Neural cell (in vitro differentiated cells): ENCODE data around the gene GRID1. TPM values are rescaled to one million over a fixed set of nuclear protein-coding genes. Genes with fewer than 3 reads are reported as not detected.

Experiments used
- H2AFZ ChIP-seq: fragments of 200-600, 300-800 bp; sonication (generic), shearing (Covaris generic); 2 replicates; pipeline ENCODE4 v1.6.0; 2014; ENCODE audit warnings: low read depth, mild to moderate bottlenecking, antibody characterized with exemption, low read length, moderate library complexity
- H3F3A ChIP-seq: fragments of 200-600 bp; shearing (Covaris generic); 2 replicates; pipeline ENCODE4 v1.6.1; 2016; ENCODE audit warnings: mild to moderate bottlenecking, moderate library complexity, mixed read lengths, antibody characterized with exemption, low read length; ENCODE audit not compliant: insufficient read depth, poor library complexity, severe bottlenecking
- H3K27ac ChIP-seq: fragments of 200-600, 300-800 bp; sonication (generic), shearing (Covaris generic); 2 replicates; pipeline ENCODE4 v1.5.1; 2014; ENCODE audit warnings: mild to moderate bottlenecking, low read length, moderate library complexity
- H3K27me3 ChIP-seq: fragments of 300-800, 200-600 bp; sonication (generic), shearing (Covaris generic); 2 replicates; pipeline ENCODE4 v1.6.0; 2014; ENCODE audit warnings: mild to moderate bottlenecking, low read depth, low read length, moderate library complexity; ENCODE audit not compliant: insufficient read depth
- H3K36me3 ChIP-seq: fragments of 300-800, 200-600 bp; sonication (generic), shearing (Covaris generic); 2 replicates; pipeline ENCODE4 v1.5.1; 2014; ENCODE audit warnings: mild to moderate bottlenecking, antibody characterized with exemption, low read length, moderate library complexity; ENCODE audit not compliant: insufficient read depth
- H3K4me2 ChIP-seq: fragments of 300-800, 200-600 bp; sonication (generic), shearing (Covaris generic); 2 replicates; pipeline ENCODE4 v1.6.0; 2014; ENCODE audit warnings: mild to moderate bottlenecking, low read length
- H3K4me3 ChIP-seq: fragments of 300-800, 200-600 bp; sonication (generic), shearing (Covaris generic); 2 replicates; pipeline ENCODE4 v1.5.1; 2014; ENCODE audit warnings: mild to moderate bottlenecking, low read length, moderate library complexity
- H3K79me2 ChIP-seq: fragments of 200-600 bp; shearing (Covaris generic); replicated peaks from 2 replicates; pipeline ENCODE4 v1.6.0; 2014; ENCODE audit warnings: mild to moderate bottlenecking, low read length, moderate library complexity; ENCODE audit not compliant: insufficient read depth
- H3K9ac ChIP-seq: fragments of 300-800, 200-600 bp; sonication (generic), shearing (Covaris generic); 2 replicates; pipeline ENCODE4 v1.6.1; 2016; ENCODE audit warnings: mild to moderate bottlenecking, low read length, mixed read lengths
- H3K9me2 ChIP-seq: fragments of 200-600 bp; shearing (Covaris generic); 2 replicates; pipeline ENCODE4 v1.6.1; 2016; ENCODE audit warnings: mild to moderate bottlenecking, low read length, mixed read lengths; ENCODE audit not compliant: insufficient read depth
- H3K9me3 ChIP-seq: fragments of 200-600, 300-800 bp; sonication (generic), shearing (Covaris generic); 2 replicates; pipeline ENCODE4 v1.6.1; 2016; ENCODE audit warnings: mild to moderate bottlenecking, mixed run types, low read length, moderate library complexity, mixed read lengths
- H4K20me1 ChIP-seq: fragments of 200-600 bp; shearing (Covaris generic); 2 replicates; pipeline ENCODE4 v1.6.1; 2016; ENCODE audit warnings: mild to moderate bottlenecking, mixed run types; ENCODE audit not compliant: insufficient read depth
- EP300 ChIP-seq: fragments of 450-650 bp; conservative IDR thresholded peaks from 2 replicates; pipeline ENCODE4 v1.6.1; 2014; ENCODE audit warnings: antibody characterized with exemption, mild to moderate bottlenecking, moderate library complexity; ENCODE audit not compliant: poor library complexity, severe bottlenecking
- EZH2 ChIP-seq: fragments of 200-600, 300-800 bp; shearing (Covaris generic), sonication (generic); IDR thresholded peaks from 2 replicates; pipeline ENCODE4 v1.6.1; 2014; ENCODE audit warnings: antibody characterized with exemption, low read length, borderline replicate concordance, mild to moderate bottlenecking; ENCODE audit not compliant: insufficient read depth, poor library complexity, severe bottlenecking
- MXI1 ChIP-seq: fragments of 450-650 bp; conservative IDR thresholded peaks from 2 replicates; pipeline ENCODE4 v1.6.1; 2014; ENCODE audit warnings: antibody characterized with exemption, mild to moderate bottlenecking; ENCODE audit not compliant: poor library complexity, severe bottlenecking
- POLR2AphosphoS5 ChIP-seq: IDR thresholded peaks from 2 replicates; pipeline ENCODE4 v1.6.1; 2012
- RAD21 ChIP-seq: fragments of 450-650 bp; conservative IDR thresholded peaks from 2 replicates; pipeline ENCODE4 v1.6.1; 2014; ENCODE audit warnings: antibody characterized with exemption, mild to moderate bottlenecking, moderate library complexity
- SMC3 ChIP-seq: fragments of 450-650 bp; conservative IDR thresholded peaks from 2 replicates; pipeline ENCODE4 v1.6.1; 2014; ENCODE audit warnings: antibody characterized with exemption, mild to moderate bottlenecking, moderate library complexity; ENCODE audit not compliant: poor library complexity
- TAF1 ChIP-seq: IDR thresholded peaks from 2 replicates; pipeline ENCODE4 v1.6.1; 2012; ENCODE audit warnings: low read depth
- polyA plus RNA-seq: library from polyadenylated mRNA; depleted of rRNA; stranded (reverse); fragments of >200 nt; gene quantifications from 2 replicates; pipeline ENCODE4 v1.2.3, GENCODE V29; 2014
- TF ChIP-seq, protein P1 (sequence below): IDR thresholded peaks from 2 replicates; pipeline ENCODE4 v1.6.1; 2012; ENCODE audit warnings: borderline replicate concordance
- TF ChIP-seq, protein P2 (sequence below): fragments of 450-650 bp; IDR thresholded peaks from 2 replicates; pipeline ENCODE4 v1.5.1; 2014; ENCODE audit warnings: antibody characterized with exemption, mild to moderate bottlenecking, moderate library complexity; ENCODE audit not compliant: poor library complexity, severe bottlenecking

The GRID1 gene
- polyA plus RNA-seq, 1 donor from 2014 or later, result 7.3 TPM

DNA sequence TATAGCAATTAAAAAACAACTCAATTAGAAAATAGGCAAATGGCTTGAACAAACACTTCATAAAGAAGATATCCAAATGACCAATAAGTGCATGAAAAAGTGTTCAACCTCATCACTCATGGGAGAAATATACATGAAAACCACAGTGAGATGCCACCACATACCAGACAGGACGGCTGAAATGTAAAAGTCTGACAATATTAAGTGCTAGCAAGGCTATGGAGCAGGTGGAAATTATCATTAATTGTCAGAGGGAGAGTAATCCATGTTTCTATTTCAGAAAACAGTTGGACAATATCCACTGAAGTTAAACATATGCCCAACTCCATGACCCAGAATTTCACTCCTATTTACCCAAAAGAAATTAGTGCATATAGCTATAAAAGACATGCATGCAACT, 42.6 kb upstream of the GRID1 start (continued):
- TF ChIP-seq EP300, result no peak

DNA sequence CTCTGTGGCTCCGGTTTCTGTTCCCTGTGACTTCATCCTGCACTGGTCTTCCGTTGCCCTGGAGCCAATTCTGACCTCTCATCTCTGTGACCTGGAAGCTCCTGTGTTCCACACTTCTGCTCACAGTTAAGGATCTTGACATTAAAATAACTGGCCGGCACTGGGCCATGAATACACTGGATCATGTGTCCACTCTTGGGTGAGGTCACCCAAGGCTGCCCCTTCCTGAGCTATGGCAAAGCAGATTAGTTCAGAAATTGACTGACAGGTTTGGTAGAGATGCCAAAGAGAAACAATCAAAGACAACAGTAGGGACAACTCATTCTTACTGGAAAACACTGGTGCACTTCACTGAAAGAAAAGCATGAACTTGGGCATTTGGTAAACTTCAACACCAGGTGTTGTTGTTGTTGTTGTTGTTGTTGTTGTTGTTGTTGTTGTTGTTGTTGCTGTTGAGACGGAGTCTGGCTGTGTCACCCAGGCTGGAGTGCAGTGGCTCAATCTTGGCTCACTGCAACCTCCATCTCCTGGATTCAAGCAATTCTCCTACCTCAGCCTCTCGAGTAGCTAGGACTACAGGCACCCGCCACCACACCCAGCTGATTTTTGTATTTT, 36.7 kb upstream of the GRID1 start:
- Histone ChIP-seq H3K9me3 (no peaks in the 10 kb centered on the region), H4K20me1 (no peaks in the 10 kb centered on the region), H3K79me2 (no peaks in the 10 kb centered on the region), H3K9ac (no peak overlapping the region), H3K4me3 (no peak overlapping the region), H3K27ac (no peak overlapping the region), H3K4me2 (no peak overlapping the region), H3K9me2 (no peaks in the 10 kb centered on the region), H3F3A (peaks cover 8% of the 10 kb centered on the region), H2AFZ (no peak overlapping the region), H3K36me3 (no peaks in the 10 kb centered on the region), H3K27me3 (peaks cover 35% of the 10 kb centered on the region)
- TF ChIP-seq POLR2AphosphoS5 (no peak), EZH2 (no peak)

DNA sequence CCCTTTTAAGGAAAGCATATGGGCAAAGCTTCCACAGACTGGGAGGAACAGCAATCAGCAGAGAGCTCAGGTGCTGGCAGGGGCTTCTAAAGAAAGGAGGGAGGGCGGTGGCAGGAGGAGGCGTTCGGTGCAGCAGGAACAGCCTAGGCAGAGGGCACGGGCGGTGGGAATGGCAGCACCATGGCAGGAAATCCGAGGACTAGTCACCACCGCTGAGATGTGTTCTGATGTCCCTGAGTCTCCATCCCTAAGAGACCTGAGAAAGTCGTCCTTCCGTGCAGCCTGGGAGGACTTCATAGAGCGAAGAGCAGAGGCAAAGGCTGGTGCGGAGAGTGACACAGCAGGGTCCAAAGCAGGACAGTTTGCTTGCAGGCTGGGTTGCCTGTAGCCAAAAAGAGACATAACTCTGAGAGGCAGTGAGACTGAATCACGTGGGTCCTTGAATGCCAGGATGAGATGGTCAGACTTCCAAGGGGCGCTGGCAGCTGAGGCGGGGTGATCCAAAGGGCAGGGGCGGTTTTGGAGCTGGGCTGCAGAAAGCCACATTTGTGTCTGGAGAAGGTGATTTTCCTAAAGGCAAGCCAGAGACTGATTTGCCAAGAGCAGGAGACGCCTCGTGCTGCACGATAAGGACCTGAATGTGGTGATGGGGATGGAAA, 35.8 kb upstream of the GRID1 start:
- Histone ChIP-seq H3K27ac (no peak overlapping the region), H3K27me3 (peaks cover 35% of the 10 kb centered on the region), H4K20me1 (no peaks in the 10 kb centered on the region), H2AFZ (no peak overlapping the region), H3K9ac (no peak overlapping the region), H3K4me2 (no peak overlapping the region), H3K79me2 (no peaks in the 10 kb centered on the region), H3K4me3 (peak overlapping the region; percentile 32), H3K36me3 (no peaks in the 10 kb centered on the region), H3K9me2 (no peaks in the 10 kb centered on the region), H3F3A (peaks cover 8% of the 10 kb centered on the region), H3K9me3 (no peaks in the 10 kb centered on the region)
- TF ChIP-seq EZH2 (no peak), TAF1 (no peak), SMC3 (no peak), EP300 (no peak), MXI1 (no peak), RAD21 (no peak), POLR2AphosphoS5 (no peak)
- TF ChIP-seq, protein P1, sequence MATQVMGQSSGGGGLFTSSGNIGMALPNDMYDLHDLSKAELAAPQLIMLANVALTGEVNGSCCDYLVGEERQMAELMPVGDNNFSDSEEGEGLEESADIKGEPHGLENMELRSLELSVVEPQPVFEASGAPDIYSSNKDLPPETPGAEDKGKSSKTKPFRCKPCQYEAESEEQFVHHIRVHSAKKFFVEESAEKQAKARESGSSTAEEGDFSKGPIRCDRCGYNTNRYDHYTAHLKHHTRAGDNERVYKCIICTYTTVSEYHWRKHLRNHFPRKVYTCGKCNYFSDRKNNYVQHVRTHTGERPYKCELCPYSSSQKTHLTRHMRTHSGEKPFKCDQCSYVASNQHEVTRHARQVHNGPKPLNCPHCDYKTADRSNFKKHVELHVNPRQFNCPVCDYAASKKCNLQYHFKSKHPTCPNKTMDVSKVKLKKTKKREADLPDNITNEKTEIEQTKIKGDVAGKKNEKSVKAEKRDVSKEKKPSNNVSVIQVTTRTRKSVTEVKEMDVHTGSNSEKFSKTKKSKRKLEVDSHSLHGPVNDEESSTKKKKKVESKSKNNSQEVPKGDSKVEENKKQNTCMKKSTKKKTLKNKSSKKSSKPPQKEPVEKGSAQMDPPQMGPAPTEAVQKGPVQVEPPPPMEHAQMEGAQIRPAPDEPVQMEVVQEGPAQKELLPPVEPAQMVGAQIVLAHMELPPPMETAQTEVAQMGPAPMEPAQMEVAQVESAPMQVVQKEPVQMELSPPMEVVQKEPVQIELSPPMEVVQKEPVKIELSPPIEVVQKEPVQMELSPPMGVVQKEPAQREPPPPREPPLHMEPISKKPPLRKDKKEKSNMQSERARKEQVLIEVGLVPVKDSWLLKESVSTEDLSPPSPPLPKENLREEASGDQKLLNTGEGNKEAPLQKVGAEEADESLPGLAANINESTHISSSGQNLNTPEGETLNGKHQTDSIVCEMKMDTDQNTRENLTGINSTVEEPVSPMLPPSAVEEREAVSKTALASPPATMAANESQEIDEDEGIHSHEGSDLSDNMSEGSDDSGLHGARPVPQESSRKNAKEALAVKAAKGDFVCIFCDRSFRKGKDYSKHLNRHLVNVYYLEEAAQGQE, result no peak
- TF ChIP-seq, protein P2, sequence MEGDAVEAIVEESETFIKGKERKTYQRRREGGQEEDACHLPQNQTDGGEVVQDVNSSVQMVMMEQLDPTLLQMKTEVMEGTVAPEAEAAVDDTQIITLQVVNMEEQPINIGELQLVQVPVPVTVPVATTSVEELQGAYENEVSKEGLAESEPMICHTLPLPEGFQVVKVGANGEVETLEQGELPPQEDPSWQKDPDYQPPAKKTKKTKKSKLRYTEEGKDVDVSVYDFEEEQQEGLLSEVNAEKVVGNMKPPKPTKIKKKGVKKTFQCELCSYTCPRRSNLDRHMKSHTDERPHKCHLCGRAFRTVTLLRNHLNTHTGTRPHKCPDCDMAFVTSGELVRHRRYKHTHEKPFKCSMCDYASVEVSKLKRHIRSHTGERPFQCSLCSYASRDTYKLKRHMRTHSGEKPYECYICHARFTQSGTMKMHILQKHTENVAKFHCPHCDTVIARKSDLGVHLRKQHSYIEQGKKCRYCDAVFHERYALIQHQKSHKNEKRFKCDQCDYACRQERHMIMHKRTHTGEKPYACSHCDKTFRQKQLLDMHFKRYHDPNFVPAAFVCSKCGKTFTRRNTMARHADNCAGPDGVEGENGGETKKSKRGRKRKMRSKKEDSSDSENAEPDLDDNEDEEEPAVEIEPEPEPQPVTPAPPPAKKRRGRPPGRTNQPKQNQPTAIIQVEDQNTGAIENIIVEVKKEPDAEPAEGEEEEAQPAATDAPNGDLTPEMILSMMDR, result no peak
